Measurements from ENCODE around the gene HNF1B. TPM values are rescaled to one million over a fixed set of nuclear protein-coding genes. Genes with fewer than 3 reads are reported as not detected.
"Not testable (repeated sequence)": the region's sequence is repeated elsewhere in the genome, so short reads cannot be mapped to it uniquely, and the experiment has no call there.

The HNF1B gene
- total and polyA plus RNA-seq, 8 donors: 9.6 to 40.6 (median 36.1) TPM

- intact Hi-C loops (cut with DNase I): no loop called here
- Histone ChIP-seq H3K4me3 (no peak overlapping the region), H3K9me3 (no peaks in the 10 kb centered on the region), H3K4me1 (no peaks in the 10 kb centered on the region), H3K27me3 (no peaks in the 10 kb centered on the region), H3K36me3 (no peaks in the 10 kb centered on the region), H3K27ac (no peak overlapping the region)
- TF ChIP-seq CTCF (IDR thresholded peaks at IDR 0.05): no peak
- ATAC-seq (no peak), DNase-seq (no peak)
Observed at GRCh38 chr17:37689317-37689716, 55.5 kb downstream of the HNF1B start.

GRCh38 chr17:37683454-37683984, 61.3 kb downstream of the HNF1B start:
- no peak for TF ChIP-seq CTCF (IDR thresholded peaks at IDR 0.05)
- no peak overlapping the region for H3K4me3 ChIP-seq
- H3K27me3 ChIP-seq: no peaks in the 10 kb centered on the region
- ATAC-seq (no peak), DNase-seq (no peak)
- H3K9me3 ChIP-seq: no peaks in the 10 kb centered on the region
- H3K4me1 ChIP-seq: no peaks in the 10 kb centered on the region
- H3K36me3 ChIP-seq: no peaks in the 10 kb centered on the region
- no peak overlapping the region for H3K27ac ChIP-seq
- intact Hi-C loops (cut with DNase I): no loop called here

- Histone ChIP-seq H3K36me3 (no peaks in the 10 kb centered on the region), H3K4me1 (no peaks in the 10 kb centered on the region), H3K27me3 (no peaks in the 10 kb centered on the region), H3K27ac (no peak overlapping the region), H3K9me3 (no peaks in the 10 kb centered on the region), H3K4me3 (no peak overlapping the region)
- ATAC-seq (no peak), DNase-seq (no peak)
- no peak for TF ChIP-seq CTCF (IDR thresholded peaks at IDR 0.05)
- intact Hi-C loops (cut with DNase I): no loop called here
Observed at GRCh38 chr17:37682007-37682406, 62.9 kb downstream of the HNF1B start.

GRCh38 chr17:37679995-37680394, 64.9 kb downstream of the HNF1B start:
- intact Hi-C loops (cut with DNase I); H3K9me3 ChIP-seq; H3K36me3 ChIP-seq; H3K4me3 ChIP-seq; H3K4me1 ChIP-seq; DNase-seq; H3K27me3 ChIP-seq; H3K27ac ChIP-seq; ATAC-seq: not testable (repeated sequence)

GRCh38 chr17:37678036-37678435, 66.8 kb downstream of the HNF1B start:
- H3K4me1 ChIP-seq: no peaks in the 10 kb centered on the region
- no peaks in the 10 kb centered on the region for H3K9me3 ChIP-seq
- H3K4me3 ChIP-seq: no peak overlapping the region
- no peak overlapping the region for H3K27ac ChIP-seq
- intact Hi-C loops (cut with DNase I): no loop called here
- no peak for TF ChIP-seq CTCF (IDR thresholded peaks at IDR 0.05)
- no peak for DNase-seq
- no peaks in the 10 kb centered on the region for H3K27me3 ChIP-seq
- no peaks in the 10 kb centered on the region for H3K36me3 ChIP-seq
- ATAC-seq: no peak

GRCh38 chr17:37677021-37677420, 67.8 kb downstream of the HNF1B start:
- no peak for DNase-seq
- TF ChIP-seq CTCF (IDR thresholded peaks at IDR 0.05): no peak

More at GRCh38 chr17:37677021-37677420, 67.8 kb downstream of the HNF1B start:
- no peak for ATAC-seq
- H3K36me3 ChIP-seq: no peaks in the 10 kb centered on the region
- no peaks in the 10 kb centered on the region for H3K27me3 ChIP-seq
- intact Hi-C loops (cut with DNase I): no loop called here
- H3K4me1 ChIP-seq: no peaks in the 10 kb centered on the region
- H3K9me3 ChIP-seq: no peaks in the 10 kb centered on the region
- H3K27ac ChIP-seq: no peak overlapping the region
- H3K4me3 ChIP-seq: no peak overlapping the region
